Measurements from ENCODE around the gene CCNYL1.

GRCh38 chr2:207706936-207707860 is 4.2 kb upstream of the CCNYL1 start:
- TF ChIP-seq CTCF (IDR thresholded peaks at IDR 0.05): no peak
- no peak for TF ChIP-seq POLR2A (IDR thresholded peaks at IDR 0.05)

All from right lobe of liver (tissue), 4 donors.